Keratinocyte (primary cell): Measurements from ENCODE around the gene KDR. TPM values are rescaled to one million over a fixed set of nuclear protein-coding genes. Genes with fewer than 3 reads are reported as not detected.

Experiments
- DNase-seq: peaks from one replicate; pipeline ENCODE4 v3.0.0-alpha.2; 2011; ENCODE audit warnings: low read depth, missing footprints, low spot score
- FAIRE-seq: peaks from 2 replicates; lab custom pipeline; 2011; peaks lifted over from hg19 to GRCh38; lab: Jason Lieb, UNC
- H2AFZ ChIP-seq: 2 replicates; pipeline ENCODE4 v1.6.0; 2012; ENCODE audit warnings: low read length, control low read depth, inconsistent platforms; ENCODE audit not compliant: control insufficient read depth
- H3K27ac ChIP-seq: 2 replicates; pipeline ENCODE4 v1.5.1; 2011; ENCODE audit warnings: low read length; ENCODE audit not compliant: control insufficient read depth, insufficient read depth
- H3K27me3 ChIP-seq: 3 replicates; pipeline ENCODE4 v1.6.0; 2011; ENCODE audit warnings: low read length; ENCODE audit not compliant: control insufficient read depth, insufficient read depth; ENCODE audit errors: extremely low read depth
- H3K36me3 ChIP-seq, 2 experiments: 2 replicates in 1 of 2; 3 replicates in 1 of 2; pipeline ENCODE4 v1.5.1; 2011; ENCODE audit warnings: low read length in 2 of 2, mild to moderate bottlenecking in 1 of 2; ENCODE audit not compliant: control insufficient read depth in 2 of 2, insufficient read depth in 2 of 2; ENCODE audit errors: extremely low read depth in 1 of 2
- H3K4me1 ChIP-seq: 3 replicates; pipeline ENCODE4 v1.5.1; 2011; ENCODE audit warnings: low read length; ENCODE audit not compliant: control insufficient read depth, insufficient read depth; ENCODE audit errors: extremely low read depth
- H3K4me2 ChIP-seq: 3 replicates; pipeline ENCODE4 v1.6.0; 2011; ENCODE audit warnings: low read depth, low read length; ENCODE audit not compliant: control insufficient read depth, insufficient read depth; ENCODE audit errors: extremely low read depth
- H3K4me3 ChIP-seq, 3 experiments: fragments of 200-600 bp in 1 of 3; sonication (generic) in 1 of 3; 2 replicates in 2 of 3; 3 replicates in 1 of 3; pipeline ENCODE4 v1.5.1; 2011 to 2016; ENCODE audit warnings: low read length in 3 of 3, mild to moderate bottlenecking in 3 of 3, control low read depth in 2 of 3, inconsistent platforms in 1 of 3, low read depth in 1 of 3, mixed read lengths in 1 of 3, mixed run types in 1 of 3, moderate library complexity in 1 of 3; ENCODE audit not compliant: control insufficient read depth in 2 of 3, insufficient read depth in 2 of 3; ENCODE audit errors: extremely low read depth in 1 of 3
- H3K79me2 ChIP-seq: 2 replicates; pipeline ENCODE4 v1.6.0; 2012; ENCODE audit warnings: low read length; ENCODE audit not compliant: control insufficient read depth, insufficient read depth
- H3K9ac ChIP-seq: 3 replicates; pipeline ENCODE4 v1.6.0; 2011; ENCODE audit warnings: low read length; ENCODE audit not compliant: control insufficient read depth, insufficient read depth; ENCODE audit errors: extremely low read depth
- H3K9me1 ChIP-seq: 3 replicates; pipeline ENCODE4 v1.6.0; 2011; ENCODE audit warnings: low read length; ENCODE audit not compliant: control insufficient read depth, insufficient read depth; ENCODE audit errors: extremely low read depth
- H3K9me3 ChIP-seq: 2 replicates; pipeline ENCODE4 v1.5.1; 2012; ENCODE audit warnings: low read depth, low read length; ENCODE audit not compliant: control insufficient read depth
- H4K20me1 ChIP-seq: 3 replicates; pipeline ENCODE4 v1.6.0; 2011; ENCODE audit warnings: low read length; ENCODE audit not compliant: control insufficient read depth, insufficient read depth; ENCODE audit errors: extremely low read depth
- EZH2 ChIP-seq: IDR thresholded peaks from one replicate; pipeline ENCODE4 v1.6.1; 2012; ENCODE audit warnings: inconsistent platforms, mild to moderate bottlenecking, low read length, moderate library complexity
- dilution Hi-C: fragments of 300-500 bp; cut with MboI; formaldehyde crosslinking; loops from one replicate; pipeline ENCODE4 v1.7.0; 2020; ENCODE audit warnings: low sequenced_read_pairs; ENCODE audit not compliant: extremely low pct_ligation_motif_present
- polyA plus RNA-seq, 5 experiments: library from polyadenylated mRNA; depleted of rRNA in 3 of 5; stranded (reverse) in 3 of 5; stranded (forward) in 1 of 5; unstranded in 1 of 5; fragments of >200 nt; gene quantifications; 1 replicate in 1 of 5; 2 replicates in 3 of 5; 3 replicates in 1 of 5; pipeline versions ENCODE4 v1.2.1 to v1.2.3, GENCODE V29; 2011 to 2012; ENCODE audit warnings: missing spikeins in 2 of 5, low read depth in 1 of 5, low replicate concordance in 1 of 5
- TF ChIP-seq, protein P1 (sequence below), 3 experiments: IDR thresholded peaks in 1 of 3; conservative IDR thresholded peaks in 1 of 3; optimal IDR thresholded peaks in 1 of 3; 2 replicates in 2 of 3; 3 replicates in 1 of 3; pipeline versions ENCODE3 to v1.5.1; 2011; ENCODE audit warnings: low read length in 3 of 3, mild to moderate bottlenecking in 3 of 3, moderate library complexity in 2 of 3, control low read depth in 1 of 3, inconsistent platforms in 1 of 3; ENCODE audit not compliant: insufficient read depth in 2 of 3; ENCODE audit errors: extremely low read depth in 1 of 3

Gene KDR
- polyA plus RNA-seq, 1 donor (not counting 4 experiments of a cell fraction or from before 2014, with no cell fraction given) = not detected

DNA sequence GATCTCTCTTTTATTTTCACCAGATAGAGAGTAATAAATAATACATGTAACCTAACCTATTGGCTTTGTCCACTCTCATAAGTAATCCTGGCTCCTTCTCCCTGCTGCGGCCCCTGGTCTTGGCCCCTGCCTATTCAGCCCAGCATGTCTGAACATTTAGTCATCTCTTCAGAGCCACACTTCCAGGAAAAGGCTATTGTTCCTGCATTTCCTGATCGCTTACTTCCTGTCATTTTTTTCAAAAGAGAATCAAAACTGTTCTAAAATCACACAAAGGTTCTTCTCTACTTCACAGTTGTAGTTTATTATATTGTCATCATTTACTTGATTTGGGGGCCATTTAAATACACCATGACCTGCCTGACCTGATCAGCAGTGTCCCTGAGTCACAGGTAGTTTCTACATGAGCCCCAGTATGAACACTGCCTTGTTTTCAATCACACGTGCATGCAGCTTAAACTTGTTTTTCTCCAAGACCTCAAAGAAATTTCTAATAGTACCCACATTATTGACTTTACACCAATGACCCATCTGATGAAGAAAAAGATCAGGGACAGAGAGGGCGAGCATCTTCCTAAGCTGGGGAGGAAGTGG lies 47.4 kb upstream of the KDR start:
- no peak for DNase-seq
- no peak for TF ChIP-seq EZH2
- TF ChIP-seq, protein P1, sequence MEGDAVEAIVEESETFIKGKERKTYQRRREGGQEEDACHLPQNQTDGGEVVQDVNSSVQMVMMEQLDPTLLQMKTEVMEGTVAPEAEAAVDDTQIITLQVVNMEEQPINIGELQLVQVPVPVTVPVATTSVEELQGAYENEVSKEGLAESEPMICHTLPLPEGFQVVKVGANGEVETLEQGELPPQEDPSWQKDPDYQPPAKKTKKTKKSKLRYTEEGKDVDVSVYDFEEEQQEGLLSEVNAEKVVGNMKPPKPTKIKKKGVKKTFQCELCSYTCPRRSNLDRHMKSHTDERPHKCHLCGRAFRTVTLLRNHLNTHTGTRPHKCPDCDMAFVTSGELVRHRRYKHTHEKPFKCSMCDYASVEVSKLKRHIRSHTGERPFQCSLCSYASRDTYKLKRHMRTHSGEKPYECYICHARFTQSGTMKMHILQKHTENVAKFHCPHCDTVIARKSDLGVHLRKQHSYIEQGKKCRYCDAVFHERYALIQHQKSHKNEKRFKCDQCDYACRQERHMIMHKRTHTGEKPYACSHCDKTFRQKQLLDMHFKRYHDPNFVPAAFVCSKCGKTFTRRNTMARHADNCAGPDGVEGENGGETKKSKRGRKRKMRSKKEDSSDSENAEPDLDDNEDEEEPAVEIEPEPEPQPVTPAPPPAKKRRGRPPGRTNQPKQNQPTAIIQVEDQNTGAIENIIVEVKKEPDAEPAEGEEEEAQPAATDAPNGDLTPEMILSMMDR (optimal IDR thresholded peaks at IDR 0.05 in 1 of 3, IDR thresholded peaks at IDR 0.05 in 1 of 3, conservative IDR thresholded peaks at IDR 0.05 in 1 of 3; ENCODE audit: extremely low read depth in 1 of 3, insufficient read depth in 2 of 3, low read length in 3 of 3) = no peak
- Histone ChIP-seq H3K27me3 (peaks cover 4% of the 10 kb centered on the region), H3K4me1 (peaks cover 12% of the 10 kb centered on the region), H4K20me1 (no peaks in the 10 kb centered on the region), H3K4me2 (no peak overlapping the region), H3K36me3 (no peaks in the 10 kb centered on the region), H3K79me2 (no peaks in the 10 kb centered on the region), H3K9ac (no peak overlapping the region), H2AFZ (no peak overlapping the region), H3K27ac (no peak overlapping the region), H3K9me3 (no peaks in the 10 kb centered on the region), H3K4me3 (no peak overlapping the region), H3K9me1 (no peaks in the 10 kb centered on the region)
- dilution Hi-C loops = no loop called here
- FAIRE-seq = no peak

DNA sequence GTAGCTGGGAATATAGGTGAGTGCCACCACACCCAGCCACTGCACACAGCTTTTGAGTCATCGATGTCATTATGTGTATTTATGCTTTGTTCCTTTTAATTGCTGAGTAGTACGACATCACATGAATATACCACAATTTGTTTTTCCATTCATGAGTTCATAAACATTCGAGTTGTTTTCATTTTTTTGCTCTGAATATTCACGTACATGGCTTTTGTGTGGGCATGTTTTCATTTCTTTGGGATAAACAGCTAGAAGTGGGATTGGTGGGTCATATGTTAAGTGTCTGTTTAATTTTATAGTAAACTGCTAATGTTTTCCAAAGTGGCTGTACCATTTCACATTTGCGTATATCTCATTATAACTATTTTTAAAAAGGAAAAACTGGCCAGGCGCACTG lies 45.1 kb upstream of the KDR start:
- H3K9me1 ChIP-seq = no peaks in the 10 kb centered on the region
- FAIRE-seq (no peak), DNase-seq (no peak)
- H3K4me3 ChIP-seq = no peak overlapping the region
- H3K4me1 ChIP-seq = peaks cover 12% of the 10 kb centered on the region
- H3K79me2 ChIP-seq = no peaks in the 10 kb centered on the region
- H4K20me1 ChIP-seq = no peaks in the 10 kb centered on the region
- no peaks in the 10 kb centered on the region for H3K36me3 ChIP-seq
- no peak overlapping the region for H3K9ac ChIP-seq
- H3K9me3 ChIP-seq = no peaks in the 10 kb centered on the region
- TF ChIP-seq EZH2 = no peak
- TF ChIP-seq, protein P1 (optimal IDR thresholded peaks at IDR 0.05 in 1 of 3, IDR thresholded peaks at IDR 0.05 in 1 of 3, conservative IDR thresholded peaks at IDR 0.05 in 1 of 3; ENCODE audit: extremely low read depth in 1 of 3, insufficient read depth in 2 of 3, low read length in 3 of 3) = no peak
- peaks cover 4% of the 10 kb centered on the region for H3K27me3 ChIP-seq
- H2AFZ ChIP-seq = no peak overlapping the region
- no peak overlapping the region for H3K27ac ChIP-seq
- dilution Hi-C loops = no loop called here
- H3K4me2 ChIP-seq = no peak overlapping the region
